ENCODE results near the gene LRRC27.
A peak's percentile ranks its signal among the peaks of the same experiment; 100 is the strongest.

Gene LRRC27

DNA sequence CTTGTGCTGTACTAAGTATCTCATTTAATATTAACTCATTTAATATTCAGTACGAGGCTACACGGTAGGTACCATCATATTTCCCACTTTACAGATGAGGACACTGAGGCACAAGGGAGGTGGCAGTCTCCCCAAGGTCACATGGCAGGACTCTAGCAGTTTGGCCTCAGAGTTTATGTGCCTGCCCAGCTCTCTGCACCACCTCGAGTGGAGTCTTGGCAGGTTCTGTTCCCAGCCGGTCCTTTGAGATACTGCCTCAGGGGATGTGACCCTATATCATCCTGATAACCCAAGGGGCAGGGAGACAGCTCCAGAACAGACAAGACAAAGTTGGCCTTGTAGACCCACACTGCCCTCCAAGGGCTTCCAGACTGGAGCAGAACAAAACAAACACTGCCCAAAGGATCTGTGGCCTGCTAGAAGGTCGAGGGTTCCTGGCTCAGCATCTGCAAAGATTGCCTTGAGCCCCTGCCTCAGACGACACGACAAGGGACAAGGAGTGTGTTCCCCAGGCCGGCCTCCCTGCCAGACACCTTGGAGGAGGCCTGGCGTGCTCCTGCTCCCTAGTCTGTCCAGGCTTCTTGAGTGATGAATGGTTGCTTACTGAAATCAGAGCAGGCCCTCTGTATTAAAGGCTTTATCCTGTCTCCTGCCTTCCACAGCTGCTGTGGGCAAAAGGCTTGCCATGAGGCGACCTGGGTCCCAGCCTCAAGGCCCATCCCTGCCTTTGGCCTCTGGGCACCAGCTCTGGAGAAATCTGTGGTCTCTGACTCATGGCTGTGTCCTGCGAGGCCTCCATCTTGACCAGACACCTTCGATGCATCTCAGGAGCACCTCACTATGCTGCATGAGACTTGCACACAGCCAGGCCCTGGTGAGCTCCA is 61.1 kb downstream of the LRRC27 start:
- no peak for DNase-seq

DNA sequence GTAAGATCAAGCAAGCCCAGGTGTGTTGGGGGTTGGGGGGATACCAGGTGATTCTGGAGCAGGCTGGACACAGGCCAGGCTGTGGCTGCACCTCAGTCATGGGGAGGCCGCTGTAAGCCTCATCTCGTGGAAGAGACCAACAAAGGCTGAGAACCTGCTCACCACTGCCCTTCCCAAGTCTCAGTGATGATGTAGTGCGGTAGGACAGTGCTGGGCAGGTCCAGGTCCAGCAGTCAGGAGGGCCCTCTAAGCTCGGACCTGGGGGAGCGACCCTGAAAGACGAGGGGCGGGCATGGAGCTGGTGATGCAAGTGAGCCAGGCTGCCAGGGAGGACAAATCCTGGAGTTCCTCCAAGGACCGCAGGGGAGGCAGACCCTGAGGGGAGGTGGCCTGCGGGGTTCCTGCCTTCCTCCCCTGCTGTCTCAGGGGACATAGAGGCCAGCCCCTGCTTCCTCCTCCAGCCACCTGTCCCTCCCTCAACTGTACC is 61.7 kb downstream of the LRRC27 start:
- DNase-seq = no peak

DNA sequence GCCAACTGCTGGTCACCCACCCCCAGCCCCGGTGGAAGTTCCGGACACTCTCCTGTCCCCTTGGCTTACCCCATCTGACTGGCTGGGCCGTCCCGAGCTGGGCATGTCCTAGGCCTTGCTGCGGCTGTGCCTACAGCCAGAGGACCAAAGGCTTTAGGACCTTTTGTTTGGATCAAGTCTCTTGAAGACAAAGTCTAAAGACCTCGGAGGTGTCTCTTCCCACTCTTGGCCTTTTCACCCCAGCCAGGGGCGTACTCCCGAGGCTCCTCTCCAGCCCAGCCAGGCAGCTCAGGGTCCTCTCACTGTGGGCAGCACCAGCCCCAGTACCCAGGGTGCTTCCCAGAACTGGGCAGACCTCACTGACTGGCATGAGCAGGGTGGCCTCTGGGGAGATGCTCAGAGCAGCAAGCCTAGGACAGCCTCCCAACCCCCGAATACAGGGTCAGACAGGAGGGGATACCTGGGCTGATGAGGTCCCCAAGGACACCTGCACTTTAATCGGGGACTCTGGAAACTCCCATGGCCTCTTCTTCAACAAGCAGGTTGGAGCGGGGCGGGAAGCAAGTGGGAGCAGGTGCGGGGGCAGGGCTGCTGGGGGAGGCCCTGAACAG is 62.3 kb downstream of the LRRC27 start:
- no peak for DNase-seq

DNA sequence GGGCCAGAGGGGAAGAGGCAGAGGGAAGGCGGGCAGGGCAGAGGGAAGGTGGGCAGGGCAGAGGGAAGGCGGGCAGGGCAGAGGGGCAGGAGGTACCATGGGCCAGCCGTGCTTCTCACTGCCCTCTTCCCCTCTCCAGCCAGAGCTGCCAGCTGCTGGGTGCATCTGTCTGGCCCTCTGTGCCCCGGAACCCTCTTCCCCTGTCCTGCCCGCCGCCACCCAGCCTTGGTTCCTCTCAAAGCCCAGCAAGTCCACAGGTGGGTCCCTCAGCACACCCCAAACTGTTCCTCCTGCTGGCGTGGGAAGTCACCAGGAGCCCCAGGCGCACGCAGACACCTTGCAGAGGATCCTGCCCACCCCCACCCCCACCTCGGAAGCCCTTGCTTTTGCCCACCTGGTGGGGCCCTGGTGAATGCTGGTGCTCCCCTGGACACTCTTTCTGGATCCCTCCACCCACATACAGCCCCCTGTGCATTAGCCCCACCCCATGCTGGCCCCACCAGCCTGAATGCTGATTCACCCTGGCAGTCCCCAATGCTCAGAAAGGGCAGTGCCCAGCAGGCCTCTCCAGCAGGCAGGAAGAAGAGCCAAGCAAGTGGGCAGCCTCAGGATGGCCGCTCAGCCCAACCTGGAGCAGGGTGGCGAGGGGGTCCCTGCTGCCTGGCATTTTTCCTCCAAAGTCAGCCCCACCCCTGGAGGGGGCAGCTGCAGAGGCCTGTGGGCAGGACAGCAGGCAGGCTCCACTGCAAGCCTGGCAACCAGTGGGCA is 63.1 kb downstream of the LRRC27 start:
- DNase-seq = no peak

DNA sequence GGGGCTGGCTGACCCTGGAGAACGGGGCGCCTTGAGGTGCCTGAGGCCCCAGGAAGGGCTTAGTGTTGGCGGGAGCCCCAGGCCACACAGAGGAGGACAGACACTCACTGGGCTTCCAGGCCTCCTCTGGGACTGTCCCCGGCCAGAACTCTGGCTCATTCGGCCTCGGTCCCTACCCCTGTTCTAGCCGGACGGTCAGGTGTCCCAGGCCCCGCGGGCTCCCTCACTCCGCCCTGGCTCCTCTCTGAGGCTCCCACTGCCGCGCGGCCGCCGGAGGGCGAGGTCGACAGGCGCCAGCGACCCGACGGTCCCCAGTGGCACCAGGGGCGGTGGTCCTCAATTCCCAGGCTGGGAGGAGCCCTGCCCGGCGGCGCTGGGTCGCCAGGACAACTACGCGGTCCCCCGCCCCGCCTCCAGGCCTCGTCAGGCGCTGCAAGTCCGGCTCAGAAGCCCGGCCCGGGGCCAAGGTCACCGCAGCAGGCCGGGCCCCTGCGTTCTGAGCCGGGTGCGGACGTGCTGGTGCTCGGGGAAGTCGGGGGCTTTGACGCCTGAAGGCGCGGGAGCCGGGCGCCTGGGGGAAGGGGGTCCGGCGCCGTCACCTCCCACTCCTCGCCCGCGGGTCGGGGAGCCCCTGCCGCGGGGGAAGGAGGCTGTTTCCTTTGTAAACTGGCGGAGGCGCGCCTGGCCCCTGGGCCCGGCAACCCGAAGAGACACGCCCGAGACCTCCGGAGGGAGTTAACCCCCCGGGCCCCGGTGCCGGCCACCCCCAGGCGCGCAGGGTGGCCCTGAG is 63.9 kb downstream of the LRRC27 start:
- DNase-seq = no peak

DNA sequence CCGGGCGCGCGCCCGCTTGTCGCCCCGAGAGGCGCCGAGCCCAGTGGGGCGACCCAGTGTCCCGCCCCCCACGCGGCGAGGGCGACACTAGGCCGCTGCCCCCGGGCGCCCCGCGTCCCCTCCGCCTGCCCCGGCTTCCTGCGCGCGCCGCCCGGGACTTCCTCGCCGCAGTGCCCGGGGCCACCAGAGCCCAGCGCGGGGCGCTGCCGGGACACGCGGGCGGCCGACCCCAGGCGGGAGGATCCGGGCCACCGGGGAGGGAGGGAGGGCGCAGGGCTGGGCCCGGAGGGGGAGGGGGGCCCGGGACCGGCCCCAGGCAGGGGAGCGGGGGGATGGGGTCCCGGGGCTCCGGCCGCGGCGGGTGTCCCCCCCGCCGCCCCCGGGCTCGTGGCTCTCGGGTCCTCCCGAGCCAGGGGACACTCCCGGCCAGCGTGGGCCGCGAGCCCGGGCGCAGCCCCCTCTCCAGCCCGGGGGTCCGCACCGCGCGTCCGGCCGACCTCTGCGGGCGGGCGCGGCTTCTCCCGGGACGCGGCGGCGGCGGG is 64.6 kb downstream of the LRRC27 start:
- peak; percentile 74 for DNase-seq

DNA sequence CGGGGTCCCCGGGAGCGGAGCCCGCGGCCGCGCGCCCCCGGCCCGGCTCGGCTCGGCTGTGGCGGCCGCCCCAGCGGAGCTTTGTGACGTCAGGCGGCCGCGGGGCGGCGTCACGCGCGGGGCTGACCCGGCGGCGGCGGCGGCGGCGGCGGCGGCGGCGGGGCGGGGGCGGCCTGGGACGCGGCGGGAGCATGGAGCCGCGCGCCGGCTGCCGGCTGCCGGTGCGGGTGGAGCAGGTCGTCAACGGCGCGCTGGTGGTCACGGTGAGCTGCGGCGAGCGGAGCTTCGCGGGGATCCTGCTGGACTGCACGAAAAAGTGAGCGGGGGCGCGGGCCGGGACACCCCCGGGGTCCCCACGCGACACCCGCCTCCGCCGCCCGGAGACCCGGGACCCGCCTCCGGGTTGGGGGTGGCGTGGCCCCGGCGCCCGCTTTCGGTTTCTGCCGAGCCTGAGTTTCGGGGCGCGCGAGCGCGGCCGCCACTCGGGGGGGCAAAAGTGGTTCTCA is 65.1 kb downstream of the LRRC27 start, which contains the start of gene PWWP2B:
PWWP2B (plus strand) TSS at position 165 of the 506 bp plus-strand sequence; CDS start at position 192, 27 bp downstream.
- DNase-seq = peak; percentile 61

DNA sequence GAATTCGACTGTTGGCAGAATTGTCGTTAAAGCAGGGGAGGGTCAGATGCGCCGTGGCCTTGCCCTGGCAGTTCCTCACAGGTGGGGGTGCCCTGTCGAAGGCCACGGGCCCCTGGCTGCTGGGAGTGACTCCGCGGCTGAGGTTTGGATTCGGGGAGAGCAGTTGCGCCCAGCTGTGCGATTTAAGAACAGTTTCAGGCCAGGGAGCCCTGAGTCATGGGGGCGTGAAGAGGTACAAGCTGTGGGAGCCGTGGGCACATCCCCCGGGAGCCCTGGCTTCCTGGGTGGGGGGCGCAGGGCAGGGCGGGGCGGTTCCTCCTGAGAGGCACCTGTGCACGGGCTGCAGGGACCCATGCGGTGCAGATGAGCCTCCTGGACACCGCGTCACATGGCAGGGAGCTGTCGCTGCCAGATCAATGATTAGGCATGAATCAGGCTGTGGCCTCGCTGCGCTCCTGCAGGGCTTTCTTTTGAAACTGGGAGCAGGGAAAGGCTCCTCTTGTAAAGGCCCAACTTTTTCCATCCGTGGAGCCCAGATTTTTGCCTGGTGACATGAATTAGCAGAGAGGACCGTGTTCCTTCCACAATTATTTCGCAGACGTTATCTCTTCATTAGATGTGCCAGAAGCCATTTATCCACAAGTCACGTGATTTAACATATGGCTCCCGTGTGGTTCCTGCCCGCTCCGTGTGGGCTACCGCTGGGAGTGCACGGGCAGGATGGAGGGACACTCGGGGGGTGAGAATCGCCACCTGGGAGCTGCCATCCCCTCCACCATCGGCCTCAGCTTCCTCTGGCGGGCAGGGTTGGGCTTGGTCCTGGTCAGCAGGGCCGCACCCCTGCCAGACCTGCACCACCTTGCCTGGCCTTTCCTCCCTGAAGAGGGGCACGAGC is 65.9 kb downstream of the LRRC27 start:
- DNase-seq = peak; percentile 27

DNA sequence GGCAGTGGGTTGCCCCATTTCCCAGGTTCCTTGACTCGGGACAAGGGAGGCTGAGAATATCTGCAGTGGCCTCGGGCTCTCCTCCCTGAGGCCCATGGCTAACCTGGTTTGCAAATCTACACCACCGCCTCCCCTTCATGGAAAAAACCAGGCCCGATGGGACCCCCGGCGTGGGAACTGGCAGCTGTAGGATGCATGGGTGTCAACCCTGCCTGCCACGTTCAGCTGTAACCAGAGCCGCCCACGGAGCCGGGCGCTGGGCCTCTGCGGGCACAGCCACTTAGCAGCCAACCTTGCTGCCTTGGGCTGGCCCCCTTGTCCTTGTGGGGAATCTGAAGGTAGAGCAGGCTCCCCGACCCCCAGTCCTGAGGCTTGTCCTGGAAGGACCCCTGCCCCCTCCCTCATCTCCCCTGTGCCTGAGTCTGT is 66.6 kb downstream of the LRRC27 start:
- DNase-seq = no peak

DNA sequence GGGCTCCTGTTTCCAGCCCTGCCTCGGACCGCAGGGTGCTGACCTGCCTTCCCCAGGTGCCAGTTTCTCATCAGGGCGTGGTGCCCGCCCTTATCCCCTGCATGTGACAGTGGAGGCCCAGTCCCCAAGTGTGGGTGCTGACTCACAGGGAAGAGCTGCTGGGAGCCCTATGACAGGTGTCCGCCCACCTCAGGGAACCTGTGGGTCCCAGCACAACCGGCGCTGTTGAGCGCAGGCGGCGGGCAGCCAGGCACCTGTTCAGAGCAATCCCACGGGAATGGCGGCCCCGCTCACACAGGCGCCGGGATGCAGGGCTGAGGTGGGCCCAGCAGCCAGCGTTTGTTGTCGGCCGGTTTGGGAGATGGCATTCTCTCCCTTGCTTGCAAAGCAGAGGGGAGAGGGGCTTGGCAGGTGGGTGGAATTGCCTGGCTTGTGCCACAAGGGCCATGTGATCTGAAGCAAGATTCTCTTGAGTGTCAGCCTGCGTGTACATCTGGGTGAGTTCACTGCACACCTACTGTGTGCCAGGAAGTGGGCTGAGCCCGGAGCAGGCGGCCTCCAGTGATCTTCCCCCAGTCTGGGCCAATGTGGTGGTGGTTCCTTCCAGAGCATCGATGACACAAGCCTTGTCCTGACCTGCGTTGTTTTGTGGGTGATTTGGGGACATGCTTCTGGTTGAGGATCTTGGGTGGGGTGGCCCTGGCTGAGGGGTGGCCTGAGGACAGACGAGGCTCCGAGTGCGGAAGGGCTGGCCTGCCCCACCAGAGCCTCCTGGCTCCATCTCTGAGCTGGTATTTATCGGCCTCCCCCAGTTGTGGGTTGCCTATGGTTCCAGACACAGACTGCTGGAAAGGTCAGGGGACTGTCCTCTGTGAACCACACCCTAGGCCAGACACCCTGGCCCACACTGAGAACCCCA is 67.4 kb downstream of the LRRC27 start:
- DNase-seq = no peak

DNA sequence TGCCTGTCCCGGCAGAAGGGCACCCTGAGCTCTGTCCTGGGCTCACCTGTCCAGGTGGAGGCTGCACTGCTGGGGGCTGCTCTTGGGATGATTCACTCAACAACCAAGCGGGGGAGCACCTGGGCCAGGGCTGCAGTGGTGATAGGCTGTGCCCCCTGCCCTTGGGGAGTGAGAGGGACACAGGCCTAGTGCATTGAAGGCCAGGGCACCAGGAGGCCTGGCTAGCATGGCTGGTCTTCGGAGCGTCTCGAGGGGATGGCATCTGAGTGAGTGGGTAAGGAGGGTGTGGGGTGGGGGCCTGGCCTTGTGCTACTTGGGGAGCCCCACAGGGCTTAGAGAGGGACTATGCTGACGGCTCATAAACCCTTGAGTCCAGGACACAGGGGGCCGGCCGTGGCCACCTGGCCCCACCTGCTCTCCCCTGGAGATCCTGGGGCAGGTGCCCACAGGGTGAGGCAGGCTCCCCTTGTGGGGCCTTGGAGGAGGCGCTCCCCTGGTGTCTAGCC is 68.1 kb downstream of the LRRC27 start:
- DNase-seq = no peak

DNA sequence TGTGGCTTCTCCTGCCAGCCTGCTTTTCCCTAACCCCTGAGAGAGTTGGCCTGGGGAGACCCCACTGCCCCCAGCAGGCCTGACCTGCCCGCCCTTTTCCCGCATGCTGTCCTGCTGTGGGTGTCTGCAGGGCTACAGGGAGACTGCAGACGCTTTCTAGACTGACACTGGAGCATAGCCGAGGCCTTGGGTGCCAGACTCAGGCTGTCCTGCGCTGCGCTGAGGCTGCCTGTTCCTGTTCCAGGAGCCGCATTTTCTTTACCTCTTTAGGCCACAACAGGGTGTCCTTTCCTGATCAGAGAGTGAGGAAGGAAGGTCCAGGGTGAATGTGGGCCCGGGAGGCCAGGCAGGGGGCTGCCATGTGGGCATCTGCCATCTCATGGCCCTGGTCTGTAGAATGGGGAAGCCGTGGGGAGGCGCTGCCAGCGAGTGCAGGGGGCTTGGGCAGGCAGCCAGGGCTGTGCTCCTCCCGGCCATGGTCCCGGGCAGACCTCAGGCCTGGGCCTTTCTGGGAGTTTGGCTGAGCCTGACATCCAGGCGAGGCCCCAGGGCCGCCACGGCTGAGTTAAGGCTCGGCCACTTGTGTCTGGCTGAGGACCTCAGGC is 68.7 kb downstream of the LRRC27 start:
- no peak for DNase-seq

DNA sequence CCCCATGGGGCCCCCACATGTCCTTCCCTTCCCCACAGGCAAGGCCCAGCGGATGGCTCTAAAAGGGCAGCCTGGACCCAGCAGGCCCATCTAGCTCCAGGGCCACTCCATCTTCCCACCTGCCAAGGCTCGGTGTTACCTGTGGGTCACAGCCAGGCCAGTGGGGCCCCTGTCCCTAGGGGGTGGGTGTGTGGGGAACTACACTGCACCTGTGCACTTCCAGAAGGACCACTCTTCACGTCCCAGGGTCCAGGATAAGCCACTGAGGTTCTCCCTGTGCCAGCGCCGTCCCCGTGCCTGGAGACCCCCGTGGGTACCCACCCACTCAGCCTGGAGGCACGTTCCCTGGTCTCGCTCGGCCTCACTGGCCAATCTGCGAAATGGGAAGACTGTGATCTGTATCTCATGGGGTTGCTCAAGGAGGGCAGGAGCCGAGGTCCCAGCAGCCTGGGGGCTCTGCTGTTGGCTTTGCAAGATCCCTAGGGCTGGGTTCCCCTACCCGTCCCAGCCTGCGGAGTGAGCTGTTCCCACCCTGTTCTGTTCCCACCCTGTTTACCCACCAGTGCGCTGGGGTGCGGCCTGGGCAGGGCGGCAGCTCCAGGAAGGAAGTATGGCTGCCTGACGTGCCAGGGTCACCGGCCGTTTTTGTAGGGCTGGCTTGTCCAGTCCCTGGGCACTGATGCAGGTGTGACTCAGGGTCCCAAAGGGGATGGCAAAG is 69.6 kb downstream of the LRRC27 start:
- no peak for DNase-seq

DNA sequence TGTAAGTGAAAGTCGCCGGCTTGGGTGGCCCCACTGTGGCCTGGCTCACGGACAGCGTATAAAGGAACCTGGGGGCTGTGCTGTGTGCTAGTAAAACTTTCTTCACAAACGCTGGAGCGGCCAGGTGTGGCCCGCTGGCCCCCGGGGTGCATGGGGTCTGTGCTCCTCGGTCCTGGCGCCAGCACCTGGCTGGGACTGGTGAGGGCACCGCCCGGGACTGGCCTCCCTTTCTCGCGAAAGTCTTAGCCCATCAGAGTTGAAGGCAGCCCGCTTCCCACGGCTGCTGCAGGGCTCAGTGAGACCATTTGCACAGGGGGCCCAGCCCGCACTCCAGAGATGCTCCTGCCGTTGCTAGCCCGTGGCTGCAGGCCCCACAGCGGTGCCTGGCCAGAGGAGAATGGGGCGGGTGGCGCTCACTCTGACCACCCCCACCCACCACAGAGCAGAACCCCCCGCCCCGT is 70.8 kb downstream of the LRRC27 start:
- no peak for DNase-seq

DNA sequence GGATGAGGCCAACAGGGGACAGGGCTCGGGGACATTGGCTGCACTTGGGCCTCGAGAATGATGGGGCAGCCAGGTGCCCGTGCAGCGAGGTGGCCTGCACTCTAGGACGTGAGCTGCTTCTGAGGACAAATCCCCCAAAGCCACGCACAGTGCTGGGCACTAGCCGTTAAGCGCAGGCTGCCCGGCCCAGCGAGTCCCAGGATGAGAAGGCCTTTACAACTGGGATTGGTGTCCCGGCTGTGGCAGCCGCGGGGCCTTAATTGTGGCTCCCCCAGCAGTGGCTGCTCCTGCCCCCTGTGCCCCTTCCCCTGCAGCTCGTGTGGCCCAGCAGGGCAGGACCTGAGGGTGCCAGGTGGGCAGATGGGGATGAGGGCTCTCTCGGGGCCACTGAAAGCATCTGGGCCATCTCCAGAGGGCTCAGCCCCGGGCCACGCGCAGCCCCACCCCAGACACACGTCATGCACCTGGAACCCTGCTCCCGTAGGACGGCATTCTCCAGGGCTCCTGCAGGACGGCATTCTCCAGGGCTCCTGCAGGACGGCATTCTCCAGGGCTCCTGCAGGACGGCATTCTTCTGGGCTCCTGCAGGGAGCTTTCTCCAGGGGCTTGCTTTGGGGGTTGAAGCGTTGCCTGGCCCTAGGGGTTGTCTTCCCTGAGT is 71.6 kb downstream of the LRRC27 start:
- no peak for DNase-seq

DNA sequence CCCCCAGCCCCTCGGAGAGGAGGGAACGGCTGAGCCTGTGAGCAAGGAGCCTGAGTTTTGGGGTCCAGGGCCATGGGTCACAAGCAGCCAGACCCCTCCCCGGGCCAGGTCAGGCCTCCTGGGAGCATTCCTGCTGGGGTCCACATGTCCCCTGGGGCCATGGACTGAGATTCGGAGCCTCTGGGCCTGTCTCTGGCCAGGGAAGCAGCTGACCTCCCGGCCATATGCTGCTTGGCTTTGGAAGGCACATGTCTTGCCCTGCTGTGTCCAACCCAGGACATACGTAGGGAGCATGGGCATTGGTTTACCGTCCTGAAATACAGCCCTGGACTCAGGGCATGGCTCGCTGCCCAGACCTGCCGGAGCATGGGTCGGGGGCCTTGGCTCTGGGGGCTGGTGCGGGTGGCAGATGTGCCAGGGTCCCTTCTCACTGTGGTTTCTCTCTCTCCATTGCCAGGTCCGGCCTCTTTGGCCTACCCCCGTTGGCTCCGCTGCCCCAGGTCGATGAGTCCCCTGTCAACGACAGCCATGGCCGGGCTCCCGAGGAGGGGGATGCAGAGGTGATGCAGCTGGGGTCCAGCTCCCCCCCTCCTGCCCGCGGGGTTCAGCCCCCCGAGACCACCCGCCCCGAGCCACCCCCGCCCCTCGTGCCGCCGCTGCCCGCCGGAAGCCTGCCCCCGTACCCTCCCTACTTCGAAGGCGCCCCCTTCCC is 72.3 kb downstream of the LRRC27 start:
- DNase-seq = no peak

DNA sequence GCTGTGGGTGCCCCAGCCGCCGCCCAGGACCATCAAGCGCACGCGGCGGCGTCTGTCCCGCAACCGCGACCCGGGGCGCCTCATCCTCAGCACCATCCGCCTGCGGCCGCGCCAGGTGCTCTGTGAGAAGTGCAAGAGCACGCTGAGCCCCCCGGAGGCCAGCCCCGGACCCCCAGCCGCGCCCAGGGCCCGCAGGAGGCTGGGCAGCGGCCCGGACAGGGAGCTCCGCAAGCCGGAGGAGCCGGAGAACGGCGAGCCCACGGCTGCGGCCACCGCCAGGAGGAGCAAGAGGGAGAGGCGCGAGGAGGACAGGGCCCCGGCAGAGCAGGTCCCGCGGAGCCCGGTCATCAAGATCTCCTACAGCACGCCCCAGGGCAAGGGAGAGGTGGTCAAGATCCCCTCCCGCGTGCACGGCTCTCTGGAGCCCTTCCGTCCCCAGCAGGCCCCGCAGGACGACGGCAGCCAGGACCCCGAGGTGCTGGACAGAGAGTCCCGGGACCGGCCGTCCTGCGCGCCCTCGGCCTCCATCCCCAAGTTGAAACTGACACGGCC is 73.0 kb downstream of the LRRC27 start:
- no peak for DNase-seq

Measured in central memory CD4-positive, alpha-beta T cell (primary cell).